Measurements from ENCODE around the gene SCAI.

DNA sequence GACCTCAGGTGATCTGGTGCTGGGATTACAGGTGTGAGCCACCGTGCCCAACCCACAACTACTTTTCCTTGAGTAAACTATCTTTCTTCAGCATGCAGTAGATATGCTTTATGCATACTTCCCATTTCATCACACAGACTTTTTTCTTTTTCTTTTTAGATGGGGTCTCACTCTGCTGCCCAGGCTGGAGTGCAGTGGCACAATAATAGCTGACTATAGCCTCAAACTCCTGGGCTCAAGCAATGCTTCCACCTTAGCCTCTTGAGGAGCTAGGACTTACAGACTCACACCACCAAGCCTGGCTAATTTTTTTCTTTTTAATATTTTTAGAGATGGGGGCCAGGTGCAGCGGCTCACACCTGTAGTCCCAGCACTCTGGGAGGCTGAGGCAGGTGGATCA is 23.4 kb upstream of the SCAI start:
- TF ChIP-seq, protein P1, sequence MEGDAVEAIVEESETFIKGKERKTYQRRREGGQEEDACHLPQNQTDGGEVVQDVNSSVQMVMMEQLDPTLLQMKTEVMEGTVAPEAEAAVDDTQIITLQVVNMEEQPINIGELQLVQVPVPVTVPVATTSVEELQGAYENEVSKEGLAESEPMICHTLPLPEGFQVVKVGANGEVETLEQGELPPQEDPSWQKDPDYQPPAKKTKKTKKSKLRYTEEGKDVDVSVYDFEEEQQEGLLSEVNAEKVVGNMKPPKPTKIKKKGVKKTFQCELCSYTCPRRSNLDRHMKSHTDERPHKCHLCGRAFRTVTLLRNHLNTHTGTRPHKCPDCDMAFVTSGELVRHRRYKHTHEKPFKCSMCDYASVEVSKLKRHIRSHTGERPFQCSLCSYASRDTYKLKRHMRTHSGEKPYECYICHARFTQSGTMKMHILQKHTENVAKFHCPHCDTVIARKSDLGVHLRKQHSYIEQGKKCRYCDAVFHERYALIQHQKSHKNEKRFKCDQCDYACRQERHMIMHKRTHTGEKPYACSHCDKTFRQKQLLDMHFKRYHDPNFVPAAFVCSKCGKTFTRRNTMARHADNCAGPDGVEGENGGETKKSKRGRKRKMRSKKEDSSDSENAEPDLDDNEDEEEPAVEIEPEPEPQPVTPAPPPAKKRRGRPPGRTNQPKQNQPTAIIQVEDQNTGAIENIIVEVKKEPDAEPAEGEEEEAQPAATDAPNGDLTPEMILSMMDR (conservative IDR thresholded peaks at IDR 0.05; ENCODE audit: low read depth in 2 of 2), result no peak
- TF ChIP-seq, protein P2, sequence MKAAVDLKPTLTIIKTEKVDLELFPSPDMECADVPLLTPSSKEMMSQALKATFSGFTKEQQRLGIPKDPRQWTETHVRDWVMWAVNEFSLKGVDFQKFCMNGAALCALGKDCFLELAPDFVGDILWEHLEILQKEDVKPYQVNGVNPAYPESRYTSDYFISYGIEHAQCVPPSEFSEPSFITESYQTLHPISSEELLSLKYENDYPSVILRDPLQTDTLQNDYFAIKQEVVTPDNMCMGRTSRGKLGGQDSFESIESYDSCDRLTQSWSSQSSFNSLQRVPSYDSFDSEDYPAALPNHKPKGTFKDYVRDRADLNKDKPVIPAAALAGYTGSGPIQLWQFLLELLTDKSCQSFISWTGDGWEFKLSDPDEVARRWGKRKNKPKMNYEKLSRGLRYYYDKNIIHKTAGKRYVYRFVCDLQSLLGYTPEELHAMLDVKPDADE (IDR thresholded peaks at IDR 0.05), result no peak
- TF ChIP-seq ZNF114 (CRISPR knock-in tag; IDR thresholded peaks at IDR 0.05), result no peak
- TF ChIP-seq CREB1 (CRISPR knock-in tag; IDR thresholded peaks at IDR 0.05; ENCODE audit: low read depth), result no peak
- no peak for TF ChIP-seq EZH2 (IDR thresholded peaks at IDR 0.05; ENCODE audit: low read depth, unreplicated experiment)
- TF ChIP-seq, protein P3, sequence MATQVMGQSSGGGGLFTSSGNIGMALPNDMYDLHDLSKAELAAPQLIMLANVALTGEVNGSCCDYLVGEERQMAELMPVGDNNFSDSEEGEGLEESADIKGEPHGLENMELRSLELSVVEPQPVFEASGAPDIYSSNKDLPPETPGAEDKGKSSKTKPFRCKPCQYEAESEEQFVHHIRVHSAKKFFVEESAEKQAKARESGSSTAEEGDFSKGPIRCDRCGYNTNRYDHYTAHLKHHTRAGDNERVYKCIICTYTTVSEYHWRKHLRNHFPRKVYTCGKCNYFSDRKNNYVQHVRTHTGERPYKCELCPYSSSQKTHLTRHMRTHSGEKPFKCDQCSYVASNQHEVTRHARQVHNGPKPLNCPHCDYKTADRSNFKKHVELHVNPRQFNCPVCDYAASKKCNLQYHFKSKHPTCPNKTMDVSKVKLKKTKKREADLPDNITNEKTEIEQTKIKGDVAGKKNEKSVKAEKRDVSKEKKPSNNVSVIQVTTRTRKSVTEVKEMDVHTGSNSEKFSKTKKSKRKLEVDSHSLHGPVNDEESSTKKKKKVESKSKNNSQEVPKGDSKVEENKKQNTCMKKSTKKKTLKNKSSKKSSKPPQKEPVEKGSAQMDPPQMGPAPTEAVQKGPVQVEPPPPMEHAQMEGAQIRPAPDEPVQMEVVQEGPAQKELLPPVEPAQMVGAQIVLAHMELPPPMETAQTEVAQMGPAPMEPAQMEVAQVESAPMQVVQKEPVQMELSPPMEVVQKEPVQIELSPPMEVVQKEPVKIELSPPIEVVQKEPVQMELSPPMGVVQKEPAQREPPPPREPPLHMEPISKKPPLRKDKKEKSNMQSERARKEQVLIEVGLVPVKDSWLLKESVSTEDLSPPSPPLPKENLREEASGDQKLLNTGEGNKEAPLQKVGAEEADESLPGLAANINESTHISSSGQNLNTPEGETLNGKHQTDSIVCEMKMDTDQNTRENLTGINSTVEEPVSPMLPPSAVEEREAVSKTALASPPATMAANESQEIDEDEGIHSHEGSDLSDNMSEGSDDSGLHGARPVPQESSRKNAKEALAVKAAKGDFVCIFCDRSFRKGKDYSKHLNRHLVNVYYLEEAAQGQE (IDR thresholded peaks at IDR 0.05; ENCODE audit: unreplicated experiment), result no peak
- TF ChIP-seq JUNB (IDR thresholded peaks at IDR 0.05; ENCODE audit: unreplicated experiment), result no peak
- TF ChIP-seq EZH2phosphoT487 (IDR thresholded peaks at IDR 0.05; ENCODE audit: unreplicated experiment), result no peak
- no peak for TF ChIP-seq POLR2AphosphoS5 (IDR thresholded peaks at IDR 0.05; ENCODE audit: low read depth)
- no peak for TF ChIP-seq NANOG (IDR thresholded peaks at IDR 0.05; ENCODE audit: borderline replicate concordance)
- no peak for TF ChIP-seq ZNF331 (CRISPR knock-in tag; IDR thresholded peaks at IDR 0.05; ENCODE audit: low read depth)
- TF ChIP-seq STAT1 (IDR thresholded peaks at IDR 0.05; ENCODE audit: unreplicated experiment), result no peak
- TF ChIP-seq, protein P4, sequence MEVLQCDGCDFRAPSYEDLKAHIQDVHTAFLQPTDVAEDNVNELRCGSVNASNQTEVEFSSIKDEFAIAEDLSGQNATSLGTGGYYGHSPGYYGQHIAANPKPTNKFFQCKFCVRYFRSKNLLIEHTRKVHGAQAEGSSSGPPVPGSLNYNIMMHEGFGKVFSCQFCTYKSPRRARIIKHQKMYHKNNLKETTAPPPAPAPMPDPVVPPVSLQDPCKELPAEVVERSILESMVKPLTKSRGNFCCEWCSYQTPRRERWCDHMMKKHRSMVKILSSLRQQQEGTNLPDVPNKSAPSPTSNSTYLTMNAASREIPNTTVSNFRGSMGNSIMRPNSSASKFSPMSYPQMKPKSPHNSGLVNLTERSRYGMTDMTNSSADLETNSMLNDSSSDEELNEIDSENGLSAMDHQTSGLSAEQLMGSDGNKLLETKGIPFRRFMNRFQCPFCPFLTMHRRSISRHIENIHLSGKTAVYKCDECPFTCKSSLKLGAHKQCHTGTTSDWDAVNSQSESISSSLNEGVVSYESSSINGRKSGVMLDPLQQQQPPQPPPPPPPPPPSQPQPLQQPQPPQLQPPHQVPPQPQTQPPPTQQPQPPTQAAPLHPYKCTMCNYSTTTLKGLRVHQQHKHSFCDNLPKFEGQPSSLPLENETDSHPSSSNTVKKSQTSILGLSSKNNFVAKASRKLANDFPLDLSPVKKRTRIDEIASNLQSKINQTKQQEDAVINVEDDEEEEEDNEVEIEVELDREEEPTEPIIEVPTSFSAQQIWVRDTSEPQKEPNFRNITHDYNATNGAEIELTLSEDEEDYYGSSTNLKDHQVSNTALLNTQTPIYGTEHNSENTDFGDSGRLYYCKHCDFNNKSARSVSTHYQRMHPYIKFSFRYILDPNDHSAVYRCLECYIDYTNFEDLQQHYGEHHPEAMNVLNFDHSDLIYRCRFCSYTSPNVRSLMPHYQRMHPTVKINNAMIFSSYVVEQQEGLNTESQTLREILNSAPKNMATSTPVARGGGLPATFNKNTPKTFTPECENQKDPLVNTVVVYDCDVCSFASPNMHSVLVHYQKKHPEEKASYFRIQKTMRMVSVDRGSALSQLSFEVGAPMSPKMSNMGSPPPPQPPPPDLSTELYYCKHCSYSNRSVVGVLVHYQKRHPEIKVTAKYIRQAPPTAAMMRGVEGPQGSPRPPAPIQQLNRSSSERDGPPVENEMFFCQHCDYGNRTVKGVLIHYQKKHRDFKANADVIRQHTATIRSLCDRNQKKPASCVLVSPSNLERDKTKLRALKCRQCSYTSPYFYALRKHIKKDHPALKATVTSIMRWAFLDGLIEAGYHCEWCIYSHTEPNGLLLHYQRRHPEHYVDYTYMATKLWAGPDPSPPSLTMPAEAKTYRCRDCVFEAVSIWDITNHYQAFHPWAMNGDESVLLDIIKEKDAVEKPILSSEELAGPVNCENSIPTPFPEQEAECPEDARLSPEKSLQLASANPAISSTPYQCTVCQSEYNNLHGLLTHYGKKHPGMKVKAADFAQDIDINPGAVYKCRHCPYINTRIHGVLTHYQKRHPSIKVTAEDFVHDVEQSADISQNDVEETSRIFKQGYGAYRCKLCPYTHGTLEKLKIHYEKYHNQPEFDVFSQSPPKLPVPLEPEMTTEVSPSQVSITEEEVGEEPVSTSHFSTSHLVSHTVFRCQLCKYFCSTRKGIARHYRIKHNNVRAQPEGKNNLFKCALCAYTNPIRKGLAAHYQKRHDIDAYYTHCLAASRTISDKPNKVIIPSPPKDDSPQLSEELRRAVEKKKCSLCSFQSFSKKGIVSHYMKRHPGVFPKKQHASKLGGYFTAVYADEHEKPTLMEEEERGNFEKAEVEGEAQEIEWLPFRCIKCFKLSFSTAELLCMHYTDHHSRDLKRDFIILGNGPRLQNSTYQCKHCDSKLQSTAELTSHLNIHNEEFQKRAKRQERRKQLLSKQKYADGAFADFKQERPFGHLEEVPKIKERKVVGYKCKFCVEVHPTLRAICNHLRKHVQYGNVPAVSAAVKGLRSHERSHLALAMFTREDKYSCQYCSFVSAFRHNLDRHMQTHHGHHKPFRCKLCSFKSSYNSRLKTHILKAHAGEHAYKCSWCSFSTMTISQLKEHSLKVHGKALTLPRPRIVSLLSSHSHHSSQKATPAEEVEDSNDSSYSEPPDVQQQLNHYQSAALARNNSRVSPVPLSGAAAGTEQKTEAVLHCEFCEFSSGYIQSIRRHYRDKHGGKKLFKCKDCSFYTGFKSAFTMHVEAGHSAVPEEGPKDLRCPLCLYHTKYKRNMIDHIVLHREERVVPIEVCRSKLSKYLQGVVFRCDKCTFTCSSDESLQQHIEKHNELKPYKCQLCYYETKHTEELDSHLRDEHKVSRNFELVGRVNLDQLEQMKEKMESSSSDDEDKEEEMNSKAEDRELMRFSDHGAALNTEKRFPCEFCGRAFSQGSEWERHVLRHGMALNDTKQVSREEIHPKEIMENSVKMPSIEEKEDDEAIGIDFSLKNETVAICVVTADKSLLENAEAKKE (CRISPR knock-in tag; IDR thresholded peaks at IDR 0.05), result no peak
